ENCODE measurements around the gene ADAM10.

- no peak for TF ChIP-seq CTCF (IDR thresholded peaks at IDR 0.05)
- no peak for TF ChIP-seq POLR2A (IDR thresholded peaks at IDR 0.05)
Measured at GRCh38 chr15:58593870-58594269, 155.6 kb downstream of the ADAM10 start.
